D721Med (cell line): Measurements from ENCODE around the gene BMP2K.

Source experiments
- DNase-seq: peaks from one replicate; pipeline ENCODE4 v3.0.0; 2011; ENCODE audit warnings: low spot score; ENCODE audit not compliant: insufficient read length
- FAIRE-seq: peaks from 2 replicates; lab custom pipeline; 2011; peaks lifted over from hg19 to GRCh38; lab: Jason Lieb, UNC
- TF ChIP-seq, protein P1 (sequence below): IDR thresholded peaks from 2 replicates; pipeline ENCODE4 v1.5.1; 2012; ENCODE audit warnings: mild to moderate bottlenecking, control low read depth; ENCODE audit not compliant: insufficient read depth; ENCODE audit errors: missing control alignments

Gene BMP2K

GRCh38 chr4:78776079-78776728 is at the start of gene BMP2K:
Gene BMP2K (plus strand): TSS chr4:78776350. CDS start chr4:78776544, 194 bp downstream.
- TF ChIP-seq, protein P1, sequence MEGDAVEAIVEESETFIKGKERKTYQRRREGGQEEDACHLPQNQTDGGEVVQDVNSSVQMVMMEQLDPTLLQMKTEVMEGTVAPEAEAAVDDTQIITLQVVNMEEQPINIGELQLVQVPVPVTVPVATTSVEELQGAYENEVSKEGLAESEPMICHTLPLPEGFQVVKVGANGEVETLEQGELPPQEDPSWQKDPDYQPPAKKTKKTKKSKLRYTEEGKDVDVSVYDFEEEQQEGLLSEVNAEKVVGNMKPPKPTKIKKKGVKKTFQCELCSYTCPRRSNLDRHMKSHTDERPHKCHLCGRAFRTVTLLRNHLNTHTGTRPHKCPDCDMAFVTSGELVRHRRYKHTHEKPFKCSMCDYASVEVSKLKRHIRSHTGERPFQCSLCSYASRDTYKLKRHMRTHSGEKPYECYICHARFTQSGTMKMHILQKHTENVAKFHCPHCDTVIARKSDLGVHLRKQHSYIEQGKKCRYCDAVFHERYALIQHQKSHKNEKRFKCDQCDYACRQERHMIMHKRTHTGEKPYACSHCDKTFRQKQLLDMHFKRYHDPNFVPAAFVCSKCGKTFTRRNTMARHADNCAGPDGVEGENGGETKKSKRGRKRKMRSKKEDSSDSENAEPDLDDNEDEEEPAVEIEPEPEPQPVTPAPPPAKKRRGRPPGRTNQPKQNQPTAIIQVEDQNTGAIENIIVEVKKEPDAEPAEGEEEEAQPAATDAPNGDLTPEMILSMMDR, result no peak
- FAIRE-seq (no peak), DNase-seq (peak; percentile 39)

- FAIRE-seq (no peak), DNase-seq (no peak)
- TF ChIP-seq, protein P1, result no peak
These were observed 49.6 kb upstream of the BMP2K start for GRCh38 chr4:78726546-78726945.

GRCh38 chr4:78732332-78733104 is 43.6 kb upstream of the BMP2K start:
- DNase-seq, result no peak
- FAIRE-seq, result no peak
- TF ChIP-seq, protein P1, result no peak

GRCh38 chr4:78734441-78735162 is 41.5 kb upstream of the BMP2K start:
- TF ChIP-seq, protein P1, result no peak
- DNase-seq (no peak), FAIRE-seq (no peak)

DNA sequence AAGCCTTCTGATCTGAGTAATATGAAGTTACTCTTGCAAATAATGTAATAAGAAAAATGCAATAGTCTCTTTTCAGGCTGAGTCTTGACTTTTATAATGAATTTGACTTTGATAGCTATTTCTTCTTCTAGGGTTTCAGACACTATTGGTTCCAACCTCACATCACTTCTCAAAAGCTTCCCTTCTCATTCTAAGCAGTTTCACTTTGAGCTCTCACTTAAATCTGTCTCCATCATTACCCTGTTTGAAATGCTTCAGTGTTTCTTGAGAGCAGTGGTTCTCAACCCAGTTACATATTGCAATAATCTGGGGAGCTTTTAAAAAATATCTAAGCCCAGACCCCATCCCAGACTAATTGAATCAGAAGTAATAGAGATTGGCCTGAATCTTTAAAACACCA is 40.5 kb upstream of the BMP2K start:
- DNase-seq, result no peak
- FAIRE-seq, result no peak
- TF ChIP-seq, protein P1, result no peak

DNA sequence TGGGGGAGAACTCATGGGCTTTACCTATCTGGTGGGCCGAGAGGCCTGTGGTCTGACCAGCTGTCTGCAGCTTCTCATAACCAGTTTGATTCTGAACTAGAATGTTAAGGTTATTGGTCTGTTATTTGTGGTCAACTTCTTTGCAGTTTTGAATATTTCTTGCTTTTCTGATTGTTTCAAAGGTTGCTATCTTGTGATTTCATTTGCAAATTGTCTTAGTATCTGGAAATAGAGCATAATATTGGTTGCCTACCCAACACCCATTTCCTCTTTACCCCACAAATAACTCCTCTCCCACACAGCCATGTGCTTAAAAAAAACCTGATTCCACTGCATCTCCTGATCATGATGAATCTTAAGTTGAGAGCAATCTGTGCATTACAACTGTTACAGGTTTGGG is 39.1 kb upstream of the BMP2K start:
- FAIRE-seq (no peak), DNase-seq (no peak)
- TF ChIP-seq, protein P1, result no peak
